Lower leg skin (tissue), 4 donors: ENCODE data around the gene PGP. TPM values are rescaled to one million over a fixed set of nuclear protein-coding genes. Genes with fewer than 3 reads are reported as not detected.

Source experiments
- DNase-seq, 2 donors: peaks; one replicate each; pipeline ENCODE4 v3.0.0-alpha.2; 2019; ENCODE audit warnings: low spot score in 2 of 2
- H3K4me3 ChIP-seq: fragments of 200-600 bp; sonication (generic); 2 replicates; pipeline ENCODE4 v1.5.1; 2017; ENCODE audit warnings: mild to moderate bottlenecking, low read depth; ENCODE audit not compliant: poor library complexity, severe bottlenecking
- POLR2A ChIP-seq, 2 donors: fragments of 450-650 bp; IDR thresholded peaks; one replicate each; pipeline ENCODE4 v1.6.1; 2016 to 2017; ENCODE audit warnings: antibody characterized with exemption in 2 of 2, mild to moderate bottlenecking in 1 of 2, moderate library complexity in 1 of 2
- WGBS, 2 donors: methylation state at CpG; one replicate each; pipeline ENCODE4 v1.1.5; 2018; 5-methylcytosine and 5-hydroxymethylcytosine counted together
- intact Hi-C: fragments of 100-400 bp; cut with DNase I; formaldehyde crosslinking; loops from one replicate; pipeline ENCODE4 v1.15.0; 2023; ENCODE audit warnings: low total_unique reads
- total RNA-seq, 4 donors: library from RNA; depleted of rRNA; stranded (reverse); fragments of >200 nt; gene quantifications; one replicate each; pipeline ENCODE4 v1.1.0, GENCODE V29; 2016
- TF ChIP-seq, protein P1 (sequence below), 3 donors: fragments of 450-650 bp; IDR thresholded peaks; one replicate each; pipeline ENCODE4 v1.5.1; 2016; ENCODE audit warnings: antibody characterized with exemption in 3 of 3, mild to moderate bottlenecking in 3 of 3, moderate library complexity in 2 of 3

Gene PGP
- total RNA-seq, 4 donors from 2014 or later, result 9.6 to 19.4 (median 12.8) TPM

DNA sequence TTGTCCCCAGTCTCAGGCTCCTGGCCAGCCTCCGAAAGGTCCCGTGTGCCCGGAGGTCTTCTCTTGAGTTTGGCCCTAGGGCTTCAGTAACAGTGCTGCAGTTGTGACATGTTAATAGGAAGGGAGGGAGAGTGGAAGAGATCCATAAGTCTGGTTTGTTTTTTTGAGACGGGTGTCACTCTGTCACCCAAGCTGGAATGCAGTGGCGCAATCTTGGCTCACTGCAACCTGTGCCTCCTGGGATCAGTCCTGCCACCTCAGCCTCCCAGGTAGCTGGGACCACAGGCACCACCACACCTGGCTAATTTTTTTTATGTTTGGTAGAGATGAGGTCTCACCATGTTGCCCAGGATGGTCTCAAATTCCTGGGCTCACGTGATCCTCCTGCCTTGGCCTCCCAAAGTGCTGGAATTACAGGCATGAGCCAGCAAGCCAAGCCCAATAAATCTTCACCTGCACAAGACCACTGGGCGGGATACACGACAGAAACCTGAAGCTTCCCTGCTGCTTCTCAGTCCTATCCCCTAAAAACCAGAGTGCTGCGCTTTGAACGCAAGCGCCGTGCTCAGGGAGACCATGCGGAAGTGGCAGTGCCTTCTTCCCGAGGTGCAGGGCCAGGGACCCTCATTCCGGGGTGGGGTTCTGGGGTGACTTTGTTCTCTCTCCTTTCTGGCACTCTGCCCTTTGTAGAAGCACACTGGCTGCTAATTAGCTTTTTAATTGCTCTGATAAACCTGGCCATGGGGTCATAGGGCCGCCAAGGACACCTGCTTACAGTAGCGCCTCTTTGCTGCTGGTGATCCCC, 48.2 kb downstream of the PGP start:
- no peak for TF ChIP-seq POLR2A (IDR thresholded peaks at IDR 0.05)
- TF ChIP-seq, protein P1, sequence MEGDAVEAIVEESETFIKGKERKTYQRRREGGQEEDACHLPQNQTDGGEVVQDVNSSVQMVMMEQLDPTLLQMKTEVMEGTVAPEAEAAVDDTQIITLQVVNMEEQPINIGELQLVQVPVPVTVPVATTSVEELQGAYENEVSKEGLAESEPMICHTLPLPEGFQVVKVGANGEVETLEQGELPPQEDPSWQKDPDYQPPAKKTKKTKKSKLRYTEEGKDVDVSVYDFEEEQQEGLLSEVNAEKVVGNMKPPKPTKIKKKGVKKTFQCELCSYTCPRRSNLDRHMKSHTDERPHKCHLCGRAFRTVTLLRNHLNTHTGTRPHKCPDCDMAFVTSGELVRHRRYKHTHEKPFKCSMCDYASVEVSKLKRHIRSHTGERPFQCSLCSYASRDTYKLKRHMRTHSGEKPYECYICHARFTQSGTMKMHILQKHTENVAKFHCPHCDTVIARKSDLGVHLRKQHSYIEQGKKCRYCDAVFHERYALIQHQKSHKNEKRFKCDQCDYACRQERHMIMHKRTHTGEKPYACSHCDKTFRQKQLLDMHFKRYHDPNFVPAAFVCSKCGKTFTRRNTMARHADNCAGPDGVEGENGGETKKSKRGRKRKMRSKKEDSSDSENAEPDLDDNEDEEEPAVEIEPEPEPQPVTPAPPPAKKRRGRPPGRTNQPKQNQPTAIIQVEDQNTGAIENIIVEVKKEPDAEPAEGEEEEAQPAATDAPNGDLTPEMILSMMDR (IDR thresholded peaks at IDR 0.05), result no peak
- WGBS, 2 donors, result 80 to 85% methylated on average over 17 of the region's 17 CpGs
- H3K4me3 ChIP-seq, result no peak overlapping the region
- intact Hi-C loops, result no loop called here
- no peak for DNase-seq

DNA sequence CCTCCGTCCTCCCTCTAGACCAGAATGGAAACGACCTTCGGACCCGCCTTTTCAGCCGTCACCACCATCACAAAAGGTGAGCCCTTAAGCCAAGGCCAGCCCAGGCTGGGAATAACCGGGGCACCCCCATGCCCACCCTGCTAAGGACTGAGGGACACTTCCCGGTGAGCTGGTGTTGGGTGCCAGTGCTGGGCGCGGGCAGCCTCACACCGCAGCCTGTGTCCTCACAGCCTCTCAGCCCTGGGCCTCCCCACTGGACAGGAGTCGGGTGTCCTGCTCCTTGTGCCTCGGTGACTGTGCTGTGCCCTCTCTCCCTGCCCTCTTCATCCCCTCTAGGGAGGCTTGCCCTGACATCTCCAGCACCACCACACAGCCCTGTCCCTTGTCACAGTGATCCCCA, 48.8 kb downstream of the PGP start:
- 95 to 98% methylated on average over 11 to 12 of the region's 12 CpGs for WGBS, 2 donors
- no peak overlapping the region for H3K4me3 ChIP-seq
- no peak for DNase-seq
- intact Hi-C loops, result no loop called here
- no peak for TF ChIP-seq POLR2A (IDR thresholded peaks at IDR 0.05)
- TF ChIP-seq, protein P1 (IDR thresholded peaks at IDR 0.05), result no peak

DNA sequence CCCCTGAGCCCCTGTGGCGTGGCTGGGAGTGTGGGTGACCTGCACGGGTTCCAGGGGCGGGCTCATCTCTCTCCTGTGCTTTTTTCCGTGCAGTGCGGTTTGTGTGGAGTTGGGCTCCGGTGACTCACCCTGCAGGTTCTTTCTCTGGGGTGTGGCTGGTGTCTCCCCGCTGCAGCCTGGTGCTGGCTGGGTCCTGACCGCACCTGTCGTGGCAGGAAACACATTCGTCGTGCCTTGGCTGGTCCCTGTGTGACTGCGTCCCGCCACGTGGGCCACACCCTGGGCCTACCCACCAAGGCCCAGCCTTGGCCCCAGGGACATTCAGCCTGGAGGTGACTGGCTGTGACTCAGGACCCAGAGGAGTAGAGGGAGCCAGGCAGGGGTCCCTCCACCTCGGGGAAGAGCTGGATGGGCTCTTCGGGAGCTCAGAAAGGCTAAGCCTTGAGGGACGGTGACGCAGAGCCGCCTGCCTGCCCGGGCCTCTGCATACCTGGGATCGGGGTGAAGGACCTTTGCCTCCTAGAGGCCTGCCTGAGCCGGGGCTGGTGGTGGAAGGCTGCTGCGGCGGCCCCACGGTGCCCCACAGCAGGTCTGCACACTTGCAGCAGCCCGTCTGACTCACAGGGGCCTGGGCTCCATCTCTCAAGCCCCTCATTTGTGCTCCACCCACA, 51.3 kb downstream of the PGP start:
- intact Hi-C loops, result no loop called here
- WGBS, 2 donors, result 51 to 58% methylated on average over 11 to 25 of the region's 26 CpGs

DNA sequence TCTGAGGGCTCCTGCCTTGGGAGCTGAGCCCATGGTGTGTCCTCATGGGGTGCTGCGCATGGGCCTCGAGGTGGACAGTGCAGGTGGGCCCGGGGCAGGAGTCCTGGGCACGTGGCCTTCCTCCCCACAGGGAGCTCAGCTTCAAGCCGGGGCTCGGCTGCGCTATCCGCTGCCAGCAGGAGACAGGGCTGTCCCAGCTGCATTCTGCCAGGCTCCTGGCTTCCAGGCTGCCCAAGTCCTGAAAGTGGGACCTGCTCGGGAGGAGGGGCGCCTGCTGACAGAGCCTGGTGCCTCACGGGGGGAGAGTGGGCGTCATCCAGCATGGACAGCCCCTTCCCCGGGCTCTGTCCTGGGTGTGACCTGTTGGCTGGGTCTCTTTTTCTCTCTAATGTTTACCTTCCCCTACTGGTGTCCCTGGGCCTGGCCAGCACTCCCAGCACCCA, 51.9 kb downstream of the PGP start:
- DNase-seq, result no peak
- no peak for TF ChIP-seq POLR2A (IDR thresholded peaks at IDR 0.05)
- TF ChIP-seq, protein P1 (IDR thresholded peaks at IDR 0.05), result no peak
- intact Hi-C loops, result no loop called here
- no peak overlapping the region for H3K4me3 ChIP-seq
- WGBS, 2 donors, result 37 to 62% methylated on average over 12 to 13 of the region's 13 CpGs

More for the DNA sequence above, 51.3 kb downstream of the PGP start:
- peak in 1 of 2 donors; percentile 77 for DNase-seq
- H3K4me3 ChIP-seq, result no peak overlapping the region
- TF ChIP-seq, protein P1 (IDR thresholded peaks at IDR 0.05), result no peak
- TF ChIP-seq POLR2A (IDR thresholded peaks at IDR 0.05), result no peak

DNA sequence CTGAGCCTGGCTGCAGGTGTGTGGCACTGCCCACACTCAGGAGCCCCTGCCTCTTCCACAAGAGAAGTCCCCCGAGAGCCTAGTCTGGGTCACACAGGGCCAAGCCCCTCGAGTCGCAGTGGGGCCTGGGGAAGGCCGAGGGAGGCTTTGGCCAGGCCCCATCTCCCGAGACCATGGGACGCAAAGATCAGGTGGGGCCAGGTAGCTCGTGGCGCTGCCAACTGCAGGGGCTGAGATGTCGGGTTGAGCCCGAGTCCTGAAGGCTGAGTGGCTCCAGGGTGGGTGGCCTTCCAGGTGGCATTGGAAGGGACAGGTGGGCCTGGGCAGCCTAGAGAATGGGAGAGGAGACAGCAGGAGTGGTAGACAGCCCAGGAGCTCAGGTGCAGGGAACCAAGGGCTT, 52.7 kb downstream of the PGP start:
- intact Hi-C loops, result no loop called here
- TF ChIP-seq POLR2A (IDR thresholded peaks at IDR 0.05), result no peak
- TF ChIP-seq, protein P1 (IDR thresholded peaks at IDR 0.05), result no peak
- H3K4me3 ChIP-seq, result no peak overlapping the region

More for the DNA sequence above, 52.7 kb downstream of the PGP start:
- 57 to 72% methylated on average over 9 to 10 of the region's 10 CpGs for WGBS, 2 donors
- DNase-seq, result no peak

Other genes starting within 250 kb of the PGP start
- not detected for gene RNF151, start 248.0 kb downstream of the PGP start, total RNA-seq
- gene TBL3, start 242.8 kb downstream of the PGP start, total RNA-seq, result 100 to 1,000 TPM in 2 of 4 donors, 10 to 100 TPM in 2; 60.8 to 114 (median 83.7) TPM
- 1 to 10 TPM in 1 of 4 donors, under 1 TPM in 1, not detected in 2; 0.23 to 1.2 TPM for gene NOXO1, start 233.4 kb downstream of the PGP start, total RNA-seq
- gene GFER, start 230.6 kb downstream of the PGP start, total RNA-seq, result 10 to 100 TPM in 3 of 4 donors, 1 to 10 TPM in 1; 9.7 to 14.4 (median 11.6) TPM
- gene SYNGR3, start 224.9 kb downstream of the PGP start, total RNA-seq, result 1 to 10 TPM in 1 of 4 donors, under 1 TPM in 2, not detected in 1; 0.72 to 1.1 (median 0.78) TPM
- gene ZNF598, start 205.0 kb downstream of the PGP start, total RNA-seq, result 100 to 1,000 TPM in 2 of 4 donors, 10 to 100 TPM in 2; 56.1 to 117 (median 86.5) TPM
- 1 to 10 TPM in 2 of 4 donors, under 1 TPM in 1, not detected in 1; 0.38 to 3.9 (median 1.6) TPM for gene NPW, start 195.1 kb downstream of the PGP start, total RNA-seq
- 10 to 100 TPM; 11.9 to 30.6 (median 27.3) TPM for gene NHERF2, start 187.9 kb downstream of the PGP start, total RNA-seq
- 10 to 100 TPM in 3 of 4 donors, 1 to 10 TPM in 1; 5.8 to 29.9 (median 21.5) TPM for gene NTHL1, start 167.0 kb downstream of the PGP start, total RNA-seq
- 100 to 1,000 TPM in 1 of 4 donors, 10 to 100 TPM in 3; 56.7 to 130 (median 65.1) TPM for gene TSC2, start 166.9 kb downstream of the PGP start, total RNA-seq
- gene PKD1, start 78.9 kb downstream of the PGP start, total RNA-seq, result 100 to 1,000 TPM; 125 to 266 (median 192) TPM
- 1 to 10 TPM in 3 of 4 donors, not detected in 1; 1.6 to 2.9 (median 2.0) TPM for gene RAB26, start 66.2 kb downstream of the PGP start, total RNA-seq
- 10 to 100 TPM; 60.8 to 74.8 (median 68.9) TPM for gene TRAF7, start 59.1 kb downstream of the PGP start, total RNA-seq
- gene CASKIN1, start 18.2 kb downstream of the PGP start, total RNA-seq, result 1 to 10 TPM in 3 of 4 donors, under 1 TPM in 1; 0.71 to 2.2 (median 1.3) TPM
- 10 to 100 TPM; 43.8 to 69.4 (median 54.9) TPM for gene MLST8, start 9.4 kb downstream of the PGP start, total RNA-seq
- 1 to 10 TPM; 2.3 to 6.2 (median 2.5) TPM for gene BRICD5, start 4.0 kb downstream of the PGP start, total RNA-seq
- 10 to 100 TPM; 50.3 to 85.8 (median 57.4) TPM for gene E4F1, start 8.8 kb upstream of the PGP start, total RNA-seq
- 10 to 100 TPM; 39.8 to 93.3 (median 55.0) TPM for gene DNASE1L2, start 21.6 kb upstream of the PGP start, total RNA-seq
- gene ECI1, start 36.7 kb upstream of the PGP start, total RNA-seq, result 10 to 100 TPM; 37.1 to 69.9 (median 54.5) TPM
- 100 to 1,000 TPM; 127 to 132 (median 128) TPM for gene RNPS1, start 53.3 kb upstream of the PGP start, total RNA-seq
- 10 to 100 TPM in 1 of 4 donors, 1 to 10 TPM in 3; 5.4 to 10.3 (median 9.5) TPM for gene ABCA3, start 125.9 kb upstream of the PGP start, total RNA-seq
- 10 to 100 TPM in 3 of 4 donors, 1 to 10 TPM in 1; 5.6 to 17.7 (median 11.3) TPM for gene CCNF, start 214.6 kb upstream of the PGP start, total RNA-seq
- 1 to 10 TPM in 3 of 4 donors, under 1 TPM in 1; 0.64 to 1.9 (median 1.8) TPM for gene TEDC2, start 245.3 kb upstream of the PGP start, total RNA-seq